SK-N-SH treated with all-trans-retinoic acid at 6 μM for 48 hours (cell line): ENCODE data around the gene CFP.

Experiments
- ATAC-seq: fragments of 200-7000 bp; cut with Tn5 transposase; 3 replicates; pipeline ENCODE4 v1.9.1; 2020; ENCODE audit warnings: mild to moderate bottlenecking, moderate library complexity
- ARNTL ChIP-seq: fragments of 450-650 bp; formaldehyde crosslinking; IDR thresholded peaks from 2 replicates; pipeline ENCODE4 v1.5.0; 2020; ENCODE audit warnings: low read depth, mild to moderate bottlenecking, moderate library complexity, borderline replicate concordance
- BACH2 ChIP-seq: fragments of 250-450 bp; sonication (Bioruptor Pico); IDR thresholded peaks from 2 replicates; pipeline ENCODE4 v1.9.0; 2021; ENCODE audit warnings: mild to moderate bottlenecking, borderline replicate concordance
- CSDC2 ChIP-seq: fragments of 250-450 bp; sonication (Bioruptor Pico); IDR thresholded peaks from 2 replicates; pipeline ENCODE4 v1.5.0; 2020; ENCODE audit warnings: mild to moderate bottlenecking, moderate library complexity
- ESRRG ChIP-seq: fragments of 250-450 bp; sonication (Bioruptor Pico); IDR thresholded peaks from 2 replicates; pipeline ENCODE4 v1.6.1; 2021; ENCODE audit warnings: mild to moderate bottlenecking
- GLIS3 ChIP-seq: fragments of 250-450 bp; sonication (Bioruptor Pico); IDR thresholded peaks from 2 replicates; pipeline ENCODE4 v1.5.0; 2020; ENCODE audit warnings: mild to moderate bottlenecking, moderate library complexity
- OSR1 ChIP-seq: fragments of 250-450 bp; sonication (Bioruptor Pico); IDR thresholded peaks from 2 replicates; pipeline ENCODE4 v1.8.0; 2022; ENCODE audit warnings: moderate library complexity, mild to moderate bottlenecking, inconsistent platforms
- TCF4 ChIP-seq: fragments of 250-450 bp; sonication (Bioruptor Pico); IDR thresholded peaks from 2 replicates; pipeline ENCODE4 v1.8.0; 2021; ENCODE audit warnings: mild to moderate bottlenecking, moderate library complexity, borderline replicate concordance
- TOX ChIP-seq: fragments of 250-450 bp; sonication (Bioruptor Pico); IDR thresholded peaks from 2 replicates; pipeline ENCODE4 v1.8.0; 2021; ENCODE audit warnings: mild to moderate bottlenecking, moderate library complexity, borderline replicate concordance
- ZC3H10 ChIP-seq: fragments of 250-450 bp; sonication (Bioruptor Pico); IDR thresholded peaks from 2 replicates; pipeline ENCODE4 v1.5.1; 2021; ENCODE audit warnings: mild to moderate bottlenecking, moderate library complexity
- ZFP3 ChIP-seq: fragments of 250-450 bp; sonication (Bioruptor Pico); IDR thresholded peaks from 2 replicates; pipeline ENCODE4 v1.5.0; 2020; ENCODE audit warnings: mild to moderate bottlenecking, moderate library complexity
- ZFP30 ChIP-seq: fragments of 450-650 bp; formaldehyde crosslinking; IDR thresholded peaks from 2 replicates; pipeline ENCODE4 v1.5.0; 2022; ENCODE audit warnings: mild to moderate bottlenecking, moderate library complexity
- ZNF565 ChIP-seq: fragments of 450-650 bp; formaldehyde crosslinking; conservative IDR thresholded peaks from 2 replicates; pipeline ENCODE4 v1.5.0; 2020; ENCODE audit warnings: low read depth, mild to moderate bottlenecking, moderate library complexity
- ZNF70 ChIP-seq: fragments of 450-650 bp; formaldehyde crosslinking; IDR thresholded peaks from 2 replicates; pipeline ENCODE4 v1.5.0; 2020; ENCODE audit warnings: mild to moderate bottlenecking, moderate library complexity
- TF ChIP-seq, protein P1 (sequence below): fragments of 250-450 bp; sonication (Bioruptor Pico); IDR thresholded peaks from 2 replicates; pipeline ENCODE4 v1.5.0; 2020; ENCODE audit warnings: mild to moderate bottlenecking, moderate library complexity
- TF ChIP-seq, protein P2 (sequence below): fragments of 250-450 bp; sonication (Bioruptor Pico); IDR thresholded peaks from 2 replicates; pipeline ENCODE4 v1.5.1; 2020; ENCODE audit warnings: low read depth, mild to moderate bottlenecking, moderate library complexity
- TF ChIP-seq, protein P3 (sequence below): fragments of 250-450 bp; sonication (Bioruptor Pico); IDR thresholded peaks from 2 replicates; pipeline ENCODE4 v1.8.0; 2021; ENCODE audit warnings: low read depth, mild to moderate bottlenecking, moderate library complexity, borderline replicate concordance
- TF ChIP-seq, protein P4 (sequence below): fragments of 250-450 bp; sonication (Bioruptor Pico); IDR thresholded peaks from 2 replicates; pipeline ENCODE4 v1.5.1; 2021; ENCODE audit warnings: mild to moderate bottlenecking, moderate library complexity

Gene CFP

DNA sequence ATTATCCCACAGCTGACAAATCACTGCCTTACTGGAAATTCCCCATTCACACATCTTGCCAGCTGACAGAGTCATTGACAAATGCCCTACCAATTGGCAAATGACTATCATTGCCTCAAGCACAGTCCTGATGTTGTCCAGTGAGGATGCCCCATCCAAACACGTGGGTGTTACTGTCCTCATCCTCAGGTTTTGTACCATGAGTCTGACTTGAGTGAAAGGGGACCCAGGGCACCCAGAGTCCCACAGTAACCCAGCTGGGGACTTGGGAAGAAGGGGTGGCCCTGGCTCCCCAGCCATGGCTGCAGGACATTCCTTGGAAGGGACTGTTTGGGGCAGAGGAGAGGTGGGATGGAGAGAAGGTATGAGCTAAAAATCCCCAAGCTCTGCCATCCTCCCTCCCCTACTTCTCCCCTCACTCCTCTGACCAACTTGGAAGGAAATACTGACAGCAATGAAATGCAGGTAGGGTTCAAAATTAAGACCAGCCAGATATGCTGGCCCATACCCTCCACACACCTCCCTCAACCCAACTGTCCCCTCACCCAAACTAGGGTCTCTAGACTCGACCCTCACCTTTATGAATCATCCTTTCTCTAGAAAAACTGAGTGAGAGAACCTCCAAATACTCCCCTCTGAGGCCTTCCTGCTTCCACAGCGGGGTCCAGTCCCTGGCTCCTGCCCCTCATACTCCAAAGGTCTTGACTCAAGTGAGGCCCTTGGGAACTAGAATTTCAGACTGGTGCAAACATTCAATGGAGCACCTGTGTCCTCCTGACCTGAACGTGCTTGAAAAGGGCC is 42.4 kb downstream of the CFP start:
- ATAC-seq = no peak
- TF ChIP-seq ZFP30 (no peak), TOX (CRISPR knock-in tag) (no peak), OSR1 (CRISPR knock-in tag) (no peak), ZC3H10 (CRISPR knock-in tag) (no peak), ZNF70 (no peak), CSDC2 (CRISPR knock-in tag) (no peak), TCF4 (no peak)
- TF ChIP-seq, protein P1, sequence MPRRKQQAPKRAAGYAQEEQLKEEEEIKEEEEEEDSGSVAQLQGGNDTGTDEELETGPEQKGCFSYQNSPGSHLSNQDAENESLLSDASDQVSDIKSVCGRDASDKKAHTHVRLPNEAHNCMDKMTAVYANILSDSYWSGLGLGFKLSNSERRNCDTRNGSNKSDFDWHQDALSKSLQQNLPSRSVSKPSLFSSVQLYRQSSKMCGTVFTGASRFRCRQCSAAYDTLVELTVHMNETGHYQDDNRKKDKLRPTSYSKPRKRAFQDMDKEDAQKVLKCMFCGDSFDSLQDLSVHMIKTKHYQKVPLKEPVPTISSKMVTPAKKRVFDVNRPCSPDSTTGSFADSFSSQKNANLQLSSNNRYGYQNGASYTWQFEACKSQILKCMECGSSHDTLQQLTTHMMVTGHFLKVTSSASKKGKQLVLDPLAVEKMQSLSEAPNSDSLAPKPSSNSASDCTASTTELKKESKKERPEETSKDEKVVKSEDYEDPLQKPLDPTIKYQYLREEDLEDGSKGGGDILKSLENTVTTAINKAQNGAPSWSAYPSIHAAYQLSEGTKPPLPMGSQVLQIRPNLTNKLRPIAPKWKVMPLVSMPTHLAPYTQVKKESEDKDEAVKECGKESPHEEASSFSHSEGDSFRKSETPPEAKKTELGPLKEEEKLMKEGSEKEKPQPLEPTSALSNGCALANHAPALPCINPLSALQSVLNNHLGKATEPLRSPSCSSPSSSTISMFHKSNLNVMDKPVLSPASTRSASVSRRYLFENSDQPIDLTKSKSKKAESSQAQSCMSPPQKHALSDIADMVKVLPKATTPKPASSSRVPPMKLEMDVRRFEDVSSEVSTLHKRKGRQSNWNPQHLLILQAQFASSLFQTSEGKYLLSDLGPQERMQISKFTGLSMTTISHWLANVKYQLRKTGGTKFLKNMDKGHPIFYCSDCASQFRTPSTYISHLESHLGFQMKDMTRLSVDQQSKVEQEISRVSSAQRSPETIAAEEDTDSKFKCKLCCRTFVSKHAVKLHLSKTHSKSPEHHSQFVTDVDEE = no peak
- TF ChIP-seq, protein P2, sequence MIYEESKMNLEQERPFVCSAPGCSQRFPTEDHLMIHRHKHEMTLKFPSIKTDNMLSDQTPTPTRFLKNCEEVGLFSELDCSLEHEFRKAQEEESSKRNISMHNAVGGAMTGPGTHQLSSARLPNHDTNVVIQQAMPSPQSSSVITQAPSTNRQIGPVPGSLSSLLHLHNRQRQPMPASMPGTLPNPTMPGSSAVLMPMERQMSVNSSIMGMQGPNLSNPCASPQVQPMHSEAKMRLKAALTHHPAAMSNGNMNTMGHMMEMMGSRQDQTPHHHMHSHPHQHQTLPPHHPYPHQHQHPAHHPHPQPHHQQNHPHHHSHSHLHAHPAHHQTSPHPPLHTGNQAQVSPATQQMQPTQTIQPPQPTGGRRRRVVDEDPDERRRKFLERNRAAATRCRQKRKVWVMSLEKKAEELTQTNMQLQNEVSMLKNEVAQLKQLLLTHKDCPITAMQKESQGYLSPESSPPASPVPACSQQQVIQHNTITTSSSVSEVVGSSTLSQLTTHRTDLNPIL = no peak
- TF ChIP-seq, all 23 proteins: peak for 0

DNA sequence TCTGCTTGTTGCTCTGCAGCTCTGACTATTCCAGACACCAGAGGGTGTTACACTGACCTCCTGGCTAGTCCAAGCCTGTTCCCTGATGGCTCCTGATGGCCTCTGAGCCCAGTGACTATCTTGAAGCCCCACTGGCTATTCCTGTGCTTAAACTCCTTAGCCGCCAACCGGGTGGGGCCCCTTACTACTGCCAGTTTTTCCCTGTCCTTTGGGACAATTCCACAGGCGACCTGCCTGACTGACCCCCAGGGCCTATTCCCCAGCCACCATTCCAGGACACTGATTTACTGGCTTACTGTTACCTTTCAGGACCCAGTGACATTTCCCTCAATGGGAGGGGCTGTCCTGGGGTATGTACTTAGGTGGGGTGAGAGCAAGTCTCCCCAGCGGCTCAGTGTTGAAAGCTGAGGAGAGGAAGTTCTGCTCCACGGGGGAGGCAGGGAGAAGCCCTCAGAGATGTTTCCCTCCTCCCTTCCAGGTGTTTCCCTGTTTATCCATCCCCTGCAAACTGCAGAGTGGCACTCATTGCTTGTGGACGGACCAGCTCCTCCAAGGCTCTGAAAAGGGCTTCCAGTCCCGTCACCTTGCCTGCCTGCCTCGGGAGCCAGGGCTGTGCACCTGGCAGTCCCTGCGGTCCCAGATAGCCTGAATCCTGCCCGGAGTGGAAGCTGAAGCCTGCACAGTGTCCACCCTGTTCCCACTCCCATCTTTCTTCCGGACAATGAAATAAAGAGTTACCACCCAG is 43.5 kb downstream of the CFP start:
- ATAC-seq = no peak
- TF ChIP-seq, protein P3, sequence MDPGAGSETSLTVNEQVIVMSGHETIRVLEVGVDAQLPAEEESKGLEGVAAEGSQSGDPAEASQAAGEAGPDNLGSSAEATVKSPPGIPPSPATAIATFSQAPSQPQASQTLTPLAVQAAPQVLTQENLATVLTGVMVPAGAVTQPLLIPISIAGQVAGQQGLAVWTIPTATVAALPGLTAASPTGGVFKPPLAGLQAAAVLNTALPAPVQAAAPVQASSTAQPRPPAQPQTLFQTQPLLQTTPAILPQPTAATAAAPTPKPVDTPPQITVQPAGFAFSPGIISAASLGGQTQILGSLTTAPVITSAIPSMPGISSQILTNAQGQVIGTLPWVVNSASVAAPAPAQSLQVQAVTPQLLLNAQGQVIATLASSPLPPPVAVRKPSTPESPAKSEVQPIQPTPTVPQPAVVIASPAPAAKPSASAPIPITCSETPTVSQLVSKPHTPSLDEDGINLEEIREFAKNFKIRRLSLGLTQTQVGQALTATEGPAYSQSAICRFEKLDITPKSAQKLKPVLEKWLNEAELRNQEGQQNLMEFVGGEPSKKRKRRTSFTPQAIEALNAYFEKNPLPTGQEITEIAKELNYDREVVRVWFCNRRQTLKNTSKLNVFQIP = no peak
- TF ChIP-seq ZFP30 (no peak), ZC3H10 (CRISPR knock-in tag) (no peak), CSDC2 (CRISPR knock-in tag) (no peak), ESRRG (CRISPR knock-in tag) (no peak), ZNF70 (no peak), TCF4 (no peak)

DNA sequence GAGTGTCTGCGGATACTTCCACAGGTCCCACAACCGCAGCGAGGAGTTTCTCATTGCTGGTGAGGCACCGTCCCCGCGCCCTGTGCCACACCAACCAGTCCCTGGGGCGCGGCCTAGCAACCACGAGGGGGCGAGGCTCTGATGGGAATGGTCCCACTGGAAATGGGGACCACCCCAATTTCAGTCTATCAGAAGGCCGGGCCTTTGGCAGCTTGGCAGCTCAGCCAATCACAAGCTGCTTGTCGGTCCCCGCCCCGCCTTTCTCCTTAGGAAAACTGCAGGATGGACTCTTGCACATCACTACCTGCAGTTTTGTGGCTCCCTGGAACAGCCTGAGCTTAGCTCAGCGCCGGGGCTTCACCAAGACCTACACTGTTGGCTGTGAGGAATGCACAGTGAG is 44.5 kb downstream of the CFP start:
- ATAC-seq = no peak
- TF ChIP-seq, protein P4, sequence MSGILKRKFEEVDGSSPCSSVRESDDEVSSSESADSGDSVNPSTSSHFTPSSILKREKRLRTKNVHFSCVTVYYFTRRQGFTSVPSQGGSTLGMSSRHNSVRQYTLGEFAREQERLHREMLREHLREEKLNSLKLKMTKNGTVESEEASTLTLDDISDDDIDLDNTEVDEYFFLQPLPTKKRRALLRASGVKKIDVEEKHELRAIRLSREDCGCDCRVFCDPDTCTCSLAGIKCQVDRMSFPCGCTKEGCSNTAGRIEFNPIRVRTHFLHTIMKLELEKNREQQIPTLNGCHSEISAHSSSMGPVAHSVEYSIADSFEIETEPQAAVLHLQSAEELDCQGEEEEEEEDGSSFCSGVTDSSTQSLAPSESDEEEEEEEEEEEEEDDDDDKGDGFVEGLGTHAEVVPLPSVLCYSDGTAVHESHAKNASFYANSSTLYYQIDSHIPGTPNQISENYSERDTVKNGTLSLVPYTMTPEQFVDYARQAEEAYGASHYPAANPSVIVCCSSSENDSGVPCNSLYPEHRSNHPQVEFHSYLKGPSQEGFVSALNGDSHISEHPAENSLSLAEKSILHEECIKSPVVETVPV (CRISPR knock-in tag) = no peak
- TF ChIP-seq OSR1 (CRISPR knock-in tag) (no peak), ZFP3 (CRISPR knock-in tag) (no peak), ARNTL (CRISPR knock-in tag) (no peak), TCF4 (no peak), BACH2 (CRISPR knock-in tag) (no peak), GLIS3 (CRISPR knock-in tag) (no peak), TOX (CRISPR knock-in tag) (no peak), ZNF565 (CRISPR knock-in tag) (no peak)
- TF ChIP-seq, protein P2 = no peak
- TF ChIP-seq, protein P3 = no peak
- TF ChIP-seq, protein P1 = no peak
